ENCODE measurements around the gene DOK3.

Gene DOK3

DNA sequence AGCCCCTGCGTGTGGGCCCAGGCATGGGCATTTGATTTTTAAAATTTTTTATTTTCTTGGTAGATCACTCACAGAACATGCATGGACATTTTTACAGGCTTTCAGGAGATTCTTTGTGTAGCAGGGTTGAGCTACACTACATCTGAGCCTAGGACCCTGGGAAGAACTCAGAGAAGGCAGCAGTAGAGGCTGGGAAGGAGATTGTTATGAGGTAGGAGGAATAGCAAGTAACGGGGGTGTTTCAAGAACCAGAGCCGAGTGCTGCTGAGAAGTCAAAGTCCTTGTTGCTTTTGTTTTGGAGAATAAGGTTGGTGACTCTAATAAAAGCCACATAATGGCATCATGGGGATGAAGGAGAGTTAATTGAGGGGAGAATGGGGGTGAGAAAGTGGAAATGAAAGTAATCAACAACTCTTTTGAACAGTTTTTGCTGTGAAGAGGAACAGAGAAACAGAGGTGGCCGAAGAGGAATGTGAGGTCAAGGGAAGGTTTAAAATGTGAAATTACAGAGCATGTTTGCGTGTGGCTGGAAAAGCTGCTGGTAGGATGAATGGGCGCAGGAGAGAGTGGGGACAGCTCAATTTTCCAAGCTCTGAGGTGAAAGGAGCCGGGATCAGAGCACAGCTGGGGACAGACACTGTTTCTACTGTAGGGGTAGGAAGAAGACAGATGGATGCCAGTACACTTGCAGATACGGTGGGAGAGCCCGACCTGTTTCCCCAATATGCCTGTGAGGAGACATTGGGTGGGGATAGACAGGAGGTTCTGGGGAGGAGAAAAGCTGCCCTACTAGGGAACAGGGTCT lies 7.5 kb downstream of the DOK3 start:
- no peak for DNase-seq (ENCODE audit: low read depth, low spot score)

GRCh38 chr5:177500685-177501522 lies 8.7 kb downstream of the DOK3 start:
- H3K4me3 ChIP-seq (ENCODE audit: low read length): no peak overlapping the region
- peak; percentile 60 for DNase-seq (ENCODE audit: low read depth, low spot score)

More for the DNA sequence above, 7.5 kb downstream of the DOK3 start:
- no peak overlapping the region for H3K4me3 ChIP-seq (ENCODE audit: low read length)

GRCh38 chr5:177499842-177500241 lies 9.8 kb downstream of the DOK3 start:
- no peak for DNase-seq (ENCODE audit: low read depth, low spot score)
- no peak overlapping the region for H3K4me3 ChIP-seq (ENCODE audit: low read length)

- peak overlapping the region; percentile 60 for H3K4me3 ChIP-seq (ENCODE audit: low read length)
- DNase-seq (ENCODE audit: low read depth, low spot score): no peak
These were observed 11.4 kb downstream of the DOK3 start for GRCh38 chr5:177498013-177498787.

- H3K4me3 ChIP-seq (ENCODE audit: low read length): peak within 1 kb of the TSS; percentile 60
- DNase-seq (ENCODE audit: low read depth, low spot score): peak; percentile 91
These were observed 12.2 kb downstream of the DOK3 start, which contains the start of gene PDLIM7 for GRCh38 chr5:177497292-177498012. Gene PDLIM7, minus strand, starts transcription at chr5:177497604. Its CDS starts 1,092 bp downstream, at chr5:177496512.

GRCh38 chr5:177496727-177497291 lies 12.8 kb downstream of the DOK3 start:
- no peak for DNase-seq (ENCODE audit: low read depth, low spot score)
- peak overlapping the region; percentile 60 for H3K4me3 ChIP-seq (ENCODE audit: low read length)

- H3K4me3 ChIP-seq (ENCODE audit: low read length): no peak overlapping the region
- no peak for DNase-seq (ENCODE audit: low read depth, low spot score)
These were observed 13.4 kb downstream of the DOK3 start for GRCh38 chr5:177496070-177496726.

- no peak overlapping the region for H3K4me3 ChIP-seq (ENCODE audit: low read length)
- DNase-seq (ENCODE audit: low read depth, low spot score): no peak
These were observed 14.2 kb downstream of the DOK3 start for GRCh38 chr5:177495243-177496060.

DNA sequence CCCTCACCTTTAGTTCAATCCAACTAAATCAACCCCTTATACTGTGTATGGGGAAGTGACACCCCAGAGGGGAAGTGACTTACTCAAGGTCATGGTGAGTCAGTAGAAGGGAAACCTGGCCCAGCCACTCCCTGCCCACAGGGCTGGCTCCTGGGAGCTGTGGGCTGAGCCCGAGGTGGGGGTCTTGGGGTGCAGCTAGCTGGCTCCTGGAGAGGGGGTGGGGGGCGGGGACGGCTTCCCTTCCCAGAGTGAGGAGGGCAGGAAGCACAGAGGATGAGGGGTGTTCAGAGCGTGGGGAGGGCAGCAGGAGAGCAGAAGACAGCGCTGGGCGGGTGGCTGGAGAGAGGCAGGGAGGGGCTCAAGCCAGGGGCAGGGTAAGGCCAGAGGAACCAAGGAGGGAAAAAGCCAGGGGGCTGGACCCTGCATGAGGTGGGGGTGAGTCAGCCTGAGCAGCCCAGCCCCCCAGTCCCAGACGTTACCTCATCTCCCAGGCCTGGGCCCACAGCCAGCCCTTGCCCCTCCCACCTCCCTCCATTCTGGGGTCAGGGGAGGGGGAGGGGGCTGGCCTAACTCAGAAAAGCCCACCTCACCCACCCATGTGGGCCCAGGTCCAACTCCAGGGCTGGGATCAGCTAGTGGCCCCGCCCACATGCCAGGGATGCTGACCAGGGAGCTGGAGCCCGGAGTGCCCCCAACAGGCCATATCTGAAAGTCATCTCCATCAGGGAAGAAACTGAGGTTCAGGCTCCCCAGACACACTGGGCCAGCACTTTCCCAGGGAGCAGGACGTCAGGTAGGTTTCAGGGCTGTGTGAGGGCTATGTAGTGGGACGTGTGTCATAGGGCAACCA lies 15.1 kb downstream of the DOK3 start:
- no peak for DNase-seq (ENCODE audit: low read depth, low spot score)
- H3K4me3 ChIP-seq (ENCODE audit: low read length): no peak overlapping the region

DNA sequence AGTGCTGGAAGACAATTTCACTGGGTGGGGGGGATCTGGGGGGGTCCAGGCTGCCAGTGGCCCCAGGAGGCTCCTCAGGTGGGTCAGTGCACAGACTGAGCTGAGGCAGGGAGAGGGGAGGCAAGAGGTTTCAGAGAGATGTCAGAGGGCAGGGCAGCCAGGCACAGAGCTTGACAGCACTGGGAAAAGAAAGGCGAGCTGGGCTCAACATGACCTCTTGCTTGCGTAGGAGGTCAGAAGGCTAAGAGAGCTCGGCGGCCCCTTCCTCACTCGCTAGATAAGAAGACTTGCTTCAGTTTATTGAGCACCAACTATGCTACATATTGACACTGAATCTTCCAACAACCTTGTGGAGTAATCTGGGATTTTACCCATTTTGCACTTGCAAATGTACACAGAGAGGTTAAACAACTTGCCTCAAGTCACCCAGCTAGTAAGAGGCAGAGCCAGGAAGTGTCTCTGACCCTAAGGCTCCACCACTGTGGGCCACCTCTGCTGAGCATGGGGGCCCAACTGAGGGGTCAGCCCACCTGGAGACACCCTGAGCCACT lies 15.8 kb downstream of the DOK3 start:
- no peak for DNase-seq (ENCODE audit: low read depth, low spot score)
- no peak overlapping the region for H3K4me3 ChIP-seq (ENCODE audit: low read length)

DNA sequence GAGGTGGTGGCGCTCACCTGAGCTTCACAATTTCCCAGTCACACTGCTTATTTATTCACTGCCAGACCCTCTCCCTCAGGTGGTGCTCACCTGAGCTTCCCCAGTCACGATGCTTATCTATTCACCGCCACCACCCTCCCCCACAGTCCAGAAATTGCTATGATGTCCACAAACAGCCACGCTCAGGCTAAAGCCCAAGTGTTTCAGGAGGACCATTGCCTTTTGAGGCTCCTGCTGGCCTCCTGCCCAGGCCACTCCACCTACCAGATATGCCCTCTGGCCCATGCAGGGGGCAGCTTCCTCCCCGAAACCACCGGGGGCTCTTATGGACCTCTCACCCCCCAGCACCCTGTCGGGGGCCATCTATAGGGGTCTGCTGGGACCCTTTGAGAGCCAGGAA lies 16.8 kb downstream of the DOK3 start:
- no peak for DNase-seq (ENCODE audit: low read depth, low spot score)
- no peak overlapping the region for H3K4me3 ChIP-seq (ENCODE audit: low read length)

GRCh38 chr5:177491983-177492746 lies 17.5 kb downstream of the DOK3 start:
- no peak for DNase-seq (ENCODE audit: low read depth, low spot score)
- no peak overlapping the region for H3K4me3 ChIP-seq (ENCODE audit: low read length)

- peak; percentile 75 for DNase-seq (ENCODE audit: low read depth, low spot score)
- no peak overlapping the region for H3K4me3 ChIP-seq (ENCODE audit: low read length)
These were observed 18.1 kb downstream of the DOK3 start for GRCh38 chr5:177491429-177491945.

DNA sequence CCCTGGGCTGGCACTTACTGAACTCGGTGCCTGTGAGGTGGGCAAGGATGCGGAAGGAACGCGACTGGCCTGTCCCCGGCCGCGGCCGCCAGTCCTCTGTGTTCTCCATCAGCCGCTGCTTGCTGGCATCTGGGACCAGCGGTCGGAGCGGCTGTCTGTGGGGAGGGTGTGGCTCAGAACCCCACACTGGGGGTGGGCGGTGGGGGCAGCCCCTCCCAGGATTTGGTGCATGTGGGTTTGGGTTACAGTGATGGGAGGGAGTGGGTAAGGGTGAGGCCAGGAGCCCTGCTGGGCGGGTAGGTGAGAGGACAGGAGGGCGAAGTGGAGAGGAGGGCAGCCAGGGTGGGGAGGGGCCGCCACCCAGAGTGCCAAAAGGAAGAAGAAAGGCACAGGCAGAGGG lies 18.6 kb downstream of the DOK3 start:
- no peak for DNase-seq (ENCODE audit: low read depth, low spot score)
- H3K4me3 ChIP-seq (ENCODE audit: low read length): no peak overlapping the region

GRCh38 chr5:177490311-177490991 lies 19.2 kb downstream of the DOK3 start:
- DNase-seq (ENCODE audit: low read depth, low spot score): no peak
- no peak overlapping the region for H3K4me3 ChIP-seq (ENCODE audit: low read length)

All from Jurkat, Clone E6-1 (cell line).